GM19467 (cell line): Measurements from ENCODE around the gene MAP7.
"Not testable (repeated sequence)": the region's sequence is repeated elsewhere in the genome, so short reads cannot be mapped to it uniquely, and the experiment has no call there.

Source experiments
- ATAC-seq: cut with Tn5 transposase; IDR thresholded peaks from one replicate; pipeline ENCODE4 v1.9.1; 2021; ENCODE audit warnings: mild to moderate bottlenecking, moderate library complexity; ENCODE audit not compliant: unreplicated experiment

The MAP7 gene

GRCh38 chr6:136508725-136509392 is 41.4 kb downstream of the MAP7 start:
- ATAC-seq = no peak

- no peak for ATAC-seq
Observed at GRCh38 chr6:136506124-136506799, 44.0 kb downstream of the MAP7 start.

- ATAC-seq = no peak
Observed at GRCh38 chr6:136503303-136504029, 46.8 kb downstream of the MAP7 start.

GRCh38 chr6:136502786-136503185 is 47.4 kb downstream of the MAP7 start:
- ATAC-seq = no peak

GRCh38 chr6:136501514-136501913 is 48.7 kb downstream of the MAP7 start:
- no peak for ATAC-seq

- ATAC-seq = no peak
Observed at GRCh38 chr6:136501096-136501495, 49.1 kb downstream of the MAP7 start.

- no peak for ATAC-seq
Observed at GRCh38 chr6:136500414-136500813, 49.8 kb downstream of the MAP7 start.

- ATAC-seq = no peak
Observed at GRCh38 chr6:136499370-136499769, 50.9 kb downstream of the MAP7 start.

- not testable (repeated sequence) for ATAC-seq
Observed at GRCh38 chr6:136496449-136496848, 53.8 kb downstream of the MAP7 start.

GRCh38 chr6:136494710-136495109 is 55.5 kb downstream of the MAP7 start:
- ATAC-seq = no peak

- ATAC-seq = no peak
Observed at GRCh38 chr6:136494059-136494458, 56.2 kb downstream of the MAP7 start.

- no peak for ATAC-seq
Observed at GRCh38 chr6:136492409-136492808, 57.8 kb downstream of the MAP7 start.

- ATAC-seq = no peak
Observed at GRCh38 chr6:136491754-136492153, 58.5 kb downstream of the MAP7 start.

- no peak for ATAC-seq
Observed at GRCh38 chr6:136491251-136491650, 59.0 kb downstream of the MAP7 start.

- ATAC-seq = not testable (repeated sequence)
Observed at GRCh38 chr6:136489689-136490033, 60.6 kb downstream of the MAP7 start.

- ATAC-seq = no peak
Observed at GRCh38 chr6:136487759-136488425, 62.3 kb downstream of the MAP7 start.

- no peak for ATAC-seq
Observed at GRCh38 chr6:136486357-136486756, 63.9 kb downstream of the MAP7 start.

GRCh38 chr6:136483906-136484305 is 66.3 kb downstream of the MAP7 start:
- no peak for ATAC-seq

GRCh38 chr6:136483005-136483404 is 67.2 kb downstream of the MAP7 start:
- not testable (repeated sequence) for ATAC-seq

GRCh38 chr6:136477548-136477947 is 72.7 kb downstream of the MAP7 start:
- ATAC-seq = no peak

GRCh38 chr6:136475686-136476085 is 74.5 kb downstream of the MAP7 start:
- ATAC-seq = no peak

- no peak for ATAC-seq
Observed at GRCh38 chr6:136474241-136474640, 76.0 kb downstream of the MAP7 start.
